Astrocyte (in vitro differentiated cells and primary cell): ENCODE data around the gene CDC73. TPM values are rescaled to one million over a fixed set of nuclear protein-coding genes. Genes with fewer than 3 reads are reported as not detected.

Experiments
- DNase-seq: peaks from one replicate; pipeline ENCODE4 v3.0.0-alpha.2; 2010; ENCODE audit warnings: low read depth
- FAIRE-seq: peaks from 2 replicates; lab custom pipeline; 2011; peaks lifted over from hg19 to GRCh38; lab: Jason Lieb, UNC
- H2AFZ ChIP-seq: 2 replicates; pipeline ENCODE4 v1.6.0; 2012; ENCODE audit warnings: low read depth, low read length, inconsistent platforms
- H3K27ac ChIP-seq: 2 replicates; pipeline ENCODE4 v1.5.1; 2011; ENCODE audit warnings: low read depth, low read length, inconsistent platforms
- H3K27me3 ChIP-seq: 2 replicates; pipeline ENCODE4 v1.6.0; 2011; ENCODE audit warnings: low read length, inconsistent platforms; ENCODE audit not compliant: insufficient read depth
- H3K36me3 ChIP-seq: 2 replicates; pipeline ENCODE4 v1.5.1; 2011; ENCODE audit warnings: low read length, inconsistent platforms; ENCODE audit not compliant: insufficient read depth
- H3K4me1 ChIP-seq: 2 replicates; pipeline ENCODE4 v1.5.1; 2011; ENCODE audit warnings: low read length, inconsistent platforms; ENCODE audit not compliant: insufficient read depth
- H3K4me2 ChIP-seq: 2 replicates; pipeline ENCODE4 v1.6.0; 2012; ENCODE audit warnings: low read length, inconsistent platforms
- H3K4me3 ChIP-seq: 2 replicates; pipeline ENCODE4 v1.5.1; 2011; ENCODE audit warnings: low read depth, mild to moderate bottlenecking, low read length, inconsistent platforms; ENCODE audit not compliant: insufficient read depth
- H3K79me2 ChIP-seq: 2 replicates; pipeline ENCODE4 v1.6.0; 2012; ENCODE audit warnings: mild to moderate bottlenecking, low read length, inconsistent platforms; ENCODE audit not compliant: insufficient read depth
- H3K9ac ChIP-seq: 2 replicates; pipeline ENCODE4 v1.6.0; 2012; ENCODE audit warnings: mild to moderate bottlenecking, low read length, inconsistent platforms
- H3K9me3 ChIP-seq: 2 replicates; pipeline ENCODE4 v1.5.1; 2012; ENCODE audit warnings: low read depth, mild to moderate bottlenecking, low read length, inconsistent platforms; ENCODE audit not compliant: insufficient read depth
- H4K20me1 ChIP-seq: 2 replicates; pipeline ENCODE4 v1.6.0; 2012; ENCODE audit warnings: low read length, inconsistent platforms; ENCODE audit not compliant: insufficient read depth
- H3K27ac Mint-ChIP-seq: one replicate; pipeline ENCODE4 v1.8.0; 2021; ENCODE audit warnings: mild to moderate bottlenecking, mixed read lengths; ENCODE audit not compliant: unreplicated experiment
- H3K27me3 Mint-ChIP-seq: one replicate; pipeline ENCODE4 v1.8.0; 2021; ENCODE audit warnings: low read depth, mixed read lengths; ENCODE audit not compliant: unreplicated experiment
- H3K36me3 Mint-ChIP-seq: one replicate; pipeline ENCODE4 v1.8.0; 2021; ENCODE audit warnings: low read depth, mixed read lengths; ENCODE audit not compliant: unreplicated experiment
- H3K4me1 Mint-ChIP-seq: one replicate; pipeline ENCODE4 v1.8.0; 2021; ENCODE audit warnings: low read depth, mixed read lengths; ENCODE audit not compliant: unreplicated experiment
- H3K4me3 Mint-ChIP-seq: one replicate; pipeline ENCODE4 v1.8.0; 2021; ENCODE audit warnings: mild to moderate bottlenecking, moderate library complexity, mixed read lengths; ENCODE audit not compliant: unreplicated experiment
- H3K9me3 Mint-ChIP-seq: one replicate; pipeline ENCODE4 v1.8.0; 2021; ENCODE audit warnings: mild to moderate bottlenecking, mixed read lengths; ENCODE audit not compliant: unreplicated experiment
- EZH2 ChIP-seq: IDR thresholded peaks from 2 replicates; pipeline ENCODE4 v1.6.1; 2012; ENCODE audit warnings: mild to moderate bottlenecking, low read length, inconsistent platforms; ENCODE audit not compliant: insufficient read depth
- total RNA-seq: library from RNA; stranded (reverse); gene quantifications from 2 replicates; pipeline ENCODE4 v1.2.1, GENCODE V29; 2021
- TF ChIP-seq, protein P1 (sequence below): IDR thresholded peaks from 2 replicates; pipeline ENCODE4 v1.5.1; 2011; ENCODE audit warnings: low read depth, mild to moderate bottlenecking, inconsistent platforms, low read length, moderate library complexity; ENCODE audit not compliant: insufficient read depth

CDC73 gene
- total RNA-seq, 1 donor from 2014 or later: 77.7 TPM

DNA sequence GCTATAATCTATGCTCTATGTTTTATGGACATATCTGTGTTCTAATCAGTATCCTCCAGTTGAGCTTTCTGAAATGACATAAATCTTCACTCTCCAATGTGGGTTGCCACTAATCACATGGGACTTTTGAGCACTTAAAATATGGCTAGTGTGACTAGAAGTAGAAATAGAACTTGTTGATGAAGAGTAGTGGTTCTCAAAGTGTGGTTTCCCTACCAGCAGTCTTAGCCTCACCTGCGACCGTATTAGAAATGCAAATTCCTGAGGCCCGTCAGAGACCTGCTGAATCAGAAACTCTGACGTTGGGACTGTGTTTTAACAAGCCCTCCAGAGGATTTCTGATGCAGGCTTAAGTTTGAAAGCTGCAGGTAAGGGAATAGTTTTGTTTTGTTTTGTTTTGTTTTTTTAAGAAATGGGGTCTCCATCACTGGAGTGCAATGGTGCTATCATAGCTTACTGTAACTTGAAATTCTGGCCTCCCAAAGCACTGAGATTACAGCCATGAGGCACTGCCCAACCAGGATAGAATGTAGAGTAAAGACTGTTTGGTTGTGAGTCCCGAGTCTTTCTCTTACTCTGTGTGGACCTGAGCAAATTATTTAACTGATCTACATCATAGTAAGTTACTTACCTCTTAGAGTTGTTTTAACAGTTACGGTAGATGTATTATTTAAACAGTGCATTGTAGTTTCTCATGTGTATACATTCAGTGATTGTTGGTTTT lies 38.3 kb upstream of the CDC73 start:
- Mint-ChIP-seq H3K4me1 (no peaks in the 10 kb centered on the region), H3K27ac (no peak overlapping the region), H3K4me3 (no peak overlapping the region), H3K27me3 (no peaks in the 10 kb centered on the region), H3K9me3 (no peaks in the 10 kb centered on the region), H3K36me3 (peaks cover 18% of the 10 kb centered on the region)
- no peak overlapping the region for H2AFZ ChIP-seq
- H3K27ac ChIP-seq: no peak overlapping the region
- FAIRE-seq: no peak
- no peak overlapping the region for H3K4me3 ChIP-seq
- no peaks in the 10 kb centered on the region for H4K20me1 ChIP-seq
- no peaks in the 10 kb centered on the region for H3K79me2 ChIP-seq
- no peaks in the 10 kb centered on the region for H3K9me3 ChIP-seq
- H3K4me2 ChIP-seq: no peak overlapping the region
- no peak for TF ChIP-seq EZH2
- TF ChIP-seq, protein P1, sequence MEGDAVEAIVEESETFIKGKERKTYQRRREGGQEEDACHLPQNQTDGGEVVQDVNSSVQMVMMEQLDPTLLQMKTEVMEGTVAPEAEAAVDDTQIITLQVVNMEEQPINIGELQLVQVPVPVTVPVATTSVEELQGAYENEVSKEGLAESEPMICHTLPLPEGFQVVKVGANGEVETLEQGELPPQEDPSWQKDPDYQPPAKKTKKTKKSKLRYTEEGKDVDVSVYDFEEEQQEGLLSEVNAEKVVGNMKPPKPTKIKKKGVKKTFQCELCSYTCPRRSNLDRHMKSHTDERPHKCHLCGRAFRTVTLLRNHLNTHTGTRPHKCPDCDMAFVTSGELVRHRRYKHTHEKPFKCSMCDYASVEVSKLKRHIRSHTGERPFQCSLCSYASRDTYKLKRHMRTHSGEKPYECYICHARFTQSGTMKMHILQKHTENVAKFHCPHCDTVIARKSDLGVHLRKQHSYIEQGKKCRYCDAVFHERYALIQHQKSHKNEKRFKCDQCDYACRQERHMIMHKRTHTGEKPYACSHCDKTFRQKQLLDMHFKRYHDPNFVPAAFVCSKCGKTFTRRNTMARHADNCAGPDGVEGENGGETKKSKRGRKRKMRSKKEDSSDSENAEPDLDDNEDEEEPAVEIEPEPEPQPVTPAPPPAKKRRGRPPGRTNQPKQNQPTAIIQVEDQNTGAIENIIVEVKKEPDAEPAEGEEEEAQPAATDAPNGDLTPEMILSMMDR: no peak
- H3K27me3 ChIP-seq: no peaks in the 10 kb centered on the region
- no peak for DNase-seq
- no peaks in the 10 kb centered on the region for H3K4me1 ChIP-seq
- peaks cover 46% of the 10 kb centered on the region for H3K36me3 ChIP-seq
- H3K9ac ChIP-seq: no peak overlapping the region

DNA sequence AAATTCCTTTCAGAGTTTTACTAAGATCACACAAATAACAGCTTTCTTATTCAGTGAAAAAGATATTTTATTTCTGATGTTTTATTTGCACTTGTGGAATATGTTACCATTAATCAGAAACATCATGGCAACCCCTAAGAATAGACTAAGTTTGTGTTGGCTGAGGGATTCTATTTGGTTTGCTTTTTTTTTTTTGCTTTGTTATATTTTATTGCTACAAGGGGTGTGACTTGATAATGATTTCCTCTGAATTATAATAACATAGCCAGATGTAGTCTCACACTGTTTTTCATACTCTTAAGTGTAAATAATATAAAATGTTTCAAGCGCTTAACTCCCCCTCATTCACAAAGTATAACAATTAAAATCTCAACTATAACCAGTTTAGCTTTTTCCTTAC lies 36.6 kb upstream of the CDC73 start:
- no peak for FAIRE-seq
- Mint-ChIP-seq H3K27ac (no peak overlapping the region), H3K36me3 (peaks cover 6% of the 10 kb centered on the region), H3K27me3 (no peaks in the 10 kb centered on the region), H3K4me3 (no peak overlapping the region), H3K9me3 (no peaks in the 10 kb centered on the region), H3K4me1 (no peaks in the 10 kb centered on the region)
- Histone ChIP-seq H3K79me2 (no peaks in the 10 kb centered on the region), H3K36me3 (peaks cover 40% of the 10 kb centered on the region), H3K27me3 (no peaks in the 10 kb centered on the region), H2AFZ (no peak overlapping the region), H4K20me1 (no peaks in the 10 kb centered on the region), H3K4me2 (no peak overlapping the region), H3K4me1 (no peaks in the 10 kb centered on the region), H3K27ac (no peak overlapping the region), H3K9ac (no peak overlapping the region), H3K9me3 (no peaks in the 10 kb centered on the region), H3K4me3 (no peak overlapping the region)
- no peak for TF ChIP-seq EZH2
- TF ChIP-seq, protein P1: no peak
- no peak for DNase-seq

DNA sequence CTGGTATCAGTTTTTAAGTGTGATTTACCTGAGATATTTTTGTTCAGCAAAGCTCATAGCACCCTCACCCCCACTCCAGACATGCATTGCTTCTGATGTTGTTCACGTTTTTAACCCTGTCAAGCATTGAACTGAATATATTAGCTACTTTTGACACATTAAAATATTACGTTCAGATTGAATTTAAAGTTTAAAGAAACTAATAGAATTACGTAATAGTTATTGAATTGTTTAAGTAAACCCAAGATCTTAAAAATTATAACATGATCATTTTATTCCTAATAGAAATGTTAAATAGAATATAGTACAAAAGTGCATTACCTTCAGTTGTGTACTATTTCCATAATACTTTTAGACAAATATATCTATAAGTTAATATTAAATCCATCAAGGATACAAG lies 35.5 kb upstream of the CDC73 start:
- no peak for FAIRE-seq
- Mint-ChIP-seq H3K4me3 (no peak overlapping the region), H3K9me3 (no peaks in the 10 kb centered on the region), H3K36me3 (peaks cover 3% of the 10 kb centered on the region), H3K27me3 (no peaks in the 10 kb centered on the region), H3K4me1 (no peaks in the 10 kb centered on the region), H3K27ac (no peak overlapping the region)
- DNase-seq: no peak
- no peaks in the 10 kb centered on the region for H3K79me2 ChIP-seq
- TF ChIP-seq EZH2: no peak
- TF ChIP-seq, protein P1: no peak
- H4K20me1 ChIP-seq: no peaks in the 10 kb centered on the region
- H3K4me3 ChIP-seq: no peak overlapping the region
- no peak overlapping the region for H2AFZ ChIP-seq
- no peaks in the 10 kb centered on the region for H3K27me3 ChIP-seq
- no peak overlapping the region for H3K27ac ChIP-seq
- H3K4me1 ChIP-seq: no peaks in the 10 kb centered on the region
- no peak overlapping the region for H3K9ac ChIP-seq
- H3K9me3 ChIP-seq: no peaks in the 10 kb centered on the region
- peaks cover 38% of the 10 kb centered on the region for H3K36me3 ChIP-seq
- no peak overlapping the region for H3K4me2 ChIP-seq
